C4-2B (cell line): ENCODE results near the gene IRF7.

Experiments used
- CTCF ChIP-seq: fragments of 450-650 bp; conservative IDR thresholded peaks from 2 replicates; pipeline ENCODE4 v1.5.1; 2017; ENCODE audit warnings: mild to moderate bottlenecking
- ZFX ChIP-seq: fragments of 450-650 bp; IDR thresholded peaks from 2 replicates; pipeline ENCODE4 v1.6.1; 2017

DNA sequence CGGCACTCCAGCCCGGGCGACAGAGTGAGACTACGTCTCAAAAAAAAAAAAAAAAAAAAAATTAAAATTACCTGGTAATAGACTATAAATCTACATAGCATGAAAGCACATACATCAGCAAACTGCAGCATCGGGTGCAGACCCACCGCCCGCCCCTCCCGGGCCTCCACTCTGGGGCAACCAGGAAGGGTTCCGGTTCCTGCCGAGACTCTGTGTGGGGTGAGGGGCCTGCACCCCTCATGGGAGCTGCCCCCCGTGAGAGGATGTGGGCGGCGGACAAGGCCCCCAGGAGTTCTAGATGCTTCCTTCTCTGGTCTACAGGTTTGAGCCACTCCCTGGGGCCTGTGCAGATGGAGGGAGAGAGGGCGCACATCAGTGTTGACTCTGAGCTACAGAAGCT, 30.5 kb upstream of the IRF7 start:
- TF ChIP-seq CTCF (no peak), ZFX (no peak)
